ENCODE data around the gene OR7A5.

GRCh38 chr19:14814982-14815652, 19.9 kb downstream of the OR7A5 start:
- TF ChIP-seq POLR2A (IDR thresholded peaks at IDR 0.05) (no peak), CTCF (IDR thresholded peaks at IDR 0.05) (no peak)

Measured in uterus (tissue), 2 donors.